Keratinocyte (primary cell): ENCODE measurements around the gene CUL4A. TPM values are rescaled to one million over a fixed set of nuclear protein-coding genes. Genes with fewer than 3 reads are reported as not detected.

Experiments used
- DNase-seq: peaks from one replicate; pipeline ENCODE4 v3.0.0-alpha.2; 2011; ENCODE audit warnings: low read depth, missing footprints, low spot score
- FAIRE-seq: peaks from 2 replicates; lab custom pipeline; 2011; peaks lifted over from hg19 to GRCh38; lab: Jason Lieb, UNC
- H2AFZ ChIP-seq: 2 replicates; pipeline ENCODE4 v1.6.0; 2012; ENCODE audit warnings: low read length, control low read depth, inconsistent platforms; ENCODE audit not compliant: control insufficient read depth
- H3K27ac ChIP-seq: 2 replicates; pipeline ENCODE4 v1.5.1; 2011; ENCODE audit warnings: low read length; ENCODE audit not compliant: control insufficient read depth, insufficient read depth
- H3K27me3 ChIP-seq: 3 replicates; pipeline ENCODE4 v1.6.0; 2011; ENCODE audit warnings: low read length; ENCODE audit not compliant: control insufficient read depth, insufficient read depth; ENCODE audit errors: extremely low read depth
- H3K36me3 ChIP-seq, 2 experiments: 2 replicates in 1 of 2; 3 replicates in 1 of 2; pipeline ENCODE4 v1.5.1; 2011; ENCODE audit warnings: low read length in 2 of 2, mild to moderate bottlenecking in 1 of 2; ENCODE audit not compliant: control insufficient read depth in 2 of 2, insufficient read depth in 2 of 2; ENCODE audit errors: extremely low read depth in 1 of 2
- H3K4me1 ChIP-seq: 3 replicates; pipeline ENCODE4 v1.5.1; 2011; ENCODE audit warnings: low read length; ENCODE audit not compliant: control insufficient read depth, insufficient read depth; ENCODE audit errors: extremely low read depth
- H3K4me2 ChIP-seq: 3 replicates; pipeline ENCODE4 v1.6.0; 2011; ENCODE audit warnings: low read depth, low read length; ENCODE audit not compliant: control insufficient read depth, insufficient read depth; ENCODE audit errors: extremely low read depth
- H3K4me3 ChIP-seq, 3 experiments: fragments of 200-600 bp in 1 of 3; sonication (generic) in 1 of 3; 2 replicates in 2 of 3; 3 replicates in 1 of 3; pipeline ENCODE4 v1.5.1; 2011 to 2016; ENCODE audit warnings: low read length in 3 of 3, mild to moderate bottlenecking in 3 of 3, control low read depth in 2 of 3, inconsistent platforms in 1 of 3, low read depth in 1 of 3, mixed read lengths in 1 of 3, mixed run types in 1 of 3, moderate library complexity in 1 of 3; ENCODE audit not compliant: control insufficient read depth in 2 of 3, insufficient read depth in 2 of 3; ENCODE audit errors: extremely low read depth in 1 of 3
- H3K79me2 ChIP-seq: 2 replicates; pipeline ENCODE4 v1.6.0; 2012; ENCODE audit warnings: low read length; ENCODE audit not compliant: control insufficient read depth, insufficient read depth
- H3K9ac ChIP-seq: 3 replicates; pipeline ENCODE4 v1.6.0; 2011; ENCODE audit warnings: low read length; ENCODE audit not compliant: control insufficient read depth, insufficient read depth; ENCODE audit errors: extremely low read depth
- H3K9me1 ChIP-seq: 3 replicates; pipeline ENCODE4 v1.6.0; 2011; ENCODE audit warnings: low read length; ENCODE audit not compliant: control insufficient read depth, insufficient read depth; ENCODE audit errors: extremely low read depth
- H3K9me3 ChIP-seq: 2 replicates; pipeline ENCODE4 v1.5.1; 2012; ENCODE audit warnings: low read depth, low read length; ENCODE audit not compliant: control insufficient read depth
- H4K20me1 ChIP-seq: 3 replicates; pipeline ENCODE4 v1.6.0; 2011; ENCODE audit warnings: low read length; ENCODE audit not compliant: control insufficient read depth, insufficient read depth; ENCODE audit errors: extremely low read depth
- EZH2 ChIP-seq: IDR thresholded peaks from one replicate; pipeline ENCODE4 v1.6.1; 2012; ENCODE audit warnings: inconsistent platforms, mild to moderate bottlenecking, low read length, moderate library complexity
- dilution Hi-C: fragments of 300-500 bp; cut with MboI; formaldehyde crosslinking; loops from one replicate; pipeline ENCODE4 v1.7.0; 2020; ENCODE audit warnings: low sequenced_read_pairs; ENCODE audit not compliant: extremely low pct_ligation_motif_present
- polyA plus RNA-seq, 5 experiments: library from polyadenylated mRNA; depleted of rRNA in 3 of 5; stranded (reverse) in 3 of 5; stranded (forward) in 1 of 5; unstranded in 1 of 5; fragments of >200 nt; gene quantifications; 1 replicate in 1 of 5; 2 replicates in 3 of 5; 3 replicates in 1 of 5; pipeline versions ENCODE4 v1.2.1 to v1.2.3, GENCODE V29; 2011 to 2012; ENCODE audit warnings: missing spikeins in 2 of 5, low read depth in 1 of 5, low replicate concordance in 1 of 5
- TF ChIP-seq, protein P1 (sequence below), 3 experiments: IDR thresholded peaks in 1 of 3; conservative IDR thresholded peaks in 1 of 3; optimal IDR thresholded peaks in 1 of 3; 2 replicates in 2 of 3; 3 replicates in 1 of 3; pipeline versions ENCODE3 to v1.5.1; 2011; ENCODE audit warnings: low read length in 3 of 3, mild to moderate bottlenecking in 3 of 3, moderate library complexity in 2 of 3, control low read depth in 1 of 3, inconsistent platforms in 1 of 3; ENCODE audit not compliant: insufficient read depth in 2 of 3; ENCODE audit errors: extremely low read depth in 1 of 3

Gene CUL4A
- polyA plus RNA-seq, 1 donor (not counting 4 experiments of a cell fraction or from before 2014, with no cell fraction given) = 57.3 TPM

DNA sequence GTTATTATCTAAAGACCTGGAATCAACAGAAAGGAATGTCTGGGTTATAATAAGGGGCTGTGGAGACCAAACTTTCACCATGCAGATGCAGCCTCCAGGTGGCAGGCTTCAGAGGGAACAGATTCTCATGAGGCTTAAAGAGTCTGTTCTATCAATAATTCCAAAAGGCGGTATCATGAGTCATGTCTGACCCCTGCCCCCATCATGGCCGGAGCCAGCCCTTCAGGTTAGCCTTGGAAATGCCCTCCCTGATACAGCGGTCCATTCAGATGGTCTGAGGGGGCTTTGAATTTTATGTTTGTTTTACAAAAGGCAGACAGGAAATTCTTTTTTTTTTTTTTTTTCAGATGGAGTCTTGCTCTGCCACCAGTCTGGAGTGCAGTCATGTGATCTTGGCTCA, 66.0 kb downstream of the CUL4A start:
- FAIRE-seq (peak; percentile 84), DNase-seq (no peak)
- H3K4me1 ChIP-seq = peaks cover 19% of the 10 kb centered on the region
- TF ChIP-seq EZH2 = no peak
- TF ChIP-seq, protein P1, sequence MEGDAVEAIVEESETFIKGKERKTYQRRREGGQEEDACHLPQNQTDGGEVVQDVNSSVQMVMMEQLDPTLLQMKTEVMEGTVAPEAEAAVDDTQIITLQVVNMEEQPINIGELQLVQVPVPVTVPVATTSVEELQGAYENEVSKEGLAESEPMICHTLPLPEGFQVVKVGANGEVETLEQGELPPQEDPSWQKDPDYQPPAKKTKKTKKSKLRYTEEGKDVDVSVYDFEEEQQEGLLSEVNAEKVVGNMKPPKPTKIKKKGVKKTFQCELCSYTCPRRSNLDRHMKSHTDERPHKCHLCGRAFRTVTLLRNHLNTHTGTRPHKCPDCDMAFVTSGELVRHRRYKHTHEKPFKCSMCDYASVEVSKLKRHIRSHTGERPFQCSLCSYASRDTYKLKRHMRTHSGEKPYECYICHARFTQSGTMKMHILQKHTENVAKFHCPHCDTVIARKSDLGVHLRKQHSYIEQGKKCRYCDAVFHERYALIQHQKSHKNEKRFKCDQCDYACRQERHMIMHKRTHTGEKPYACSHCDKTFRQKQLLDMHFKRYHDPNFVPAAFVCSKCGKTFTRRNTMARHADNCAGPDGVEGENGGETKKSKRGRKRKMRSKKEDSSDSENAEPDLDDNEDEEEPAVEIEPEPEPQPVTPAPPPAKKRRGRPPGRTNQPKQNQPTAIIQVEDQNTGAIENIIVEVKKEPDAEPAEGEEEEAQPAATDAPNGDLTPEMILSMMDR (optimal IDR thresholded peaks at IDR 0.05 in 1 of 3, IDR thresholded peaks at IDR 0.05 in 1 of 3, conservative IDR thresholded peaks at IDR 0.05 in 1 of 3; ENCODE audit: extremely low read depth in 1 of 3, insufficient read depth in 2 of 3, low read length in 3 of 3) = peak; percentile 43 to 57 (median 56)
- H3K36me3 ChIP-seq = peaks cover 0 to 4% of the 10 kb centered on the region in 2 experiments
- no peak overlapping the region for H3K4me2 ChIP-seq
- H3K9me3 ChIP-seq = no peaks in the 10 kb centered on the region
- dilution Hi-C loops = no loop called here
- H3K4me3 ChIP-seq = no peak overlapping the region
- H3K9ac ChIP-seq = no peak overlapping the region
- no peak overlapping the region for H3K27ac ChIP-seq
- no peaks in the 10 kb centered on the region for H3K27me3 ChIP-seq
- no peaks in the 10 kb centered on the region for H4K20me1 ChIP-seq
- H3K79me2 ChIP-seq = no peaks in the 10 kb centered on the region
- no peaks in the 10 kb centered on the region for H3K9me1 ChIP-seq
- no peak overlapping the region for H2AFZ ChIP-seq

DNA sequence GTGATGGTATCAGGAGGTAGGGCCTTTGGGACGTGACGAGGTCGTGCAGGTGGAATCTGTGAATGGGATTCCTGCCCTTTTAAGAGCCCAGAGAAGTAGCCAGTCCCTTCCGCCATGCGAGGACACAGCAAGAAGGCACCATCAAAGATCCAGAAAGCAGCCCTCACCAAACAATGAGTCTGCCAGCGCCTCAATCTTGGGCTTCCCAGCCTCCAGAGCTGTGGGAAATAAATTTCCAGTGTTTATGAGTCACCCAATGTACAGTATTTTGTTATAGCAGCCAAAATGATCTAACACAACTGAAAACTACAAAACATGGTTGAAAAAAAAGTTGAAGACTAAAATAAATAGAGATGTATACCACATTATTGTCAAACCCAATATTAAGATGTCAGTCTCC, 70.7 kb downstream of the CUL4A start:
- Histone ChIP-seq H3K9me1 (no peaks in the 10 kb centered on the region), H3K4me1 (peaks cover 3% of the 10 kb centered on the region), H3K27ac (no peak overlapping the region), H2AFZ (no peak overlapping the region), H3K9me3 (no peaks in the 10 kb centered on the region), H3K9ac (no peak overlapping the region), H3K36me3 (no peaks in the 10 kb centered on the region), H3K4me3 (no peak overlapping the region), H3K79me2 (no peaks in the 10 kb centered on the region), H3K27me3 (no peaks in the 10 kb centered on the region), H4K20me1 (no peaks in the 10 kb centered on the region), H3K4me2 (no peak overlapping the region)
- dilution Hi-C loops = no loop called here
- DNase-seq = no peak
- no peak for FAIRE-seq
- TF ChIP-seq, protein P1 (optimal IDR thresholded peaks at IDR 0.05 in 1 of 3, IDR thresholded peaks at IDR 0.05 in 1 of 3, conservative IDR thresholded peaks at IDR 0.05 in 1 of 3; ENCODE audit: extremely low read depth in 1 of 3, insufficient read depth in 2 of 3, low read length in 3 of 3) = no peak
- TF ChIP-seq EZH2 = no peak
